ENCODE results near the gene GMPR.

GRCh38 chr6:16271428-16271827 lies 33.0 kb downstream of the GMPR start:
- TF ChIP-seq EZH2 (IDR thresholded peaks at IDR 0.05; ENCODE audit: low read length) = no peak
- TF ChIP-seq, protein P1, sequence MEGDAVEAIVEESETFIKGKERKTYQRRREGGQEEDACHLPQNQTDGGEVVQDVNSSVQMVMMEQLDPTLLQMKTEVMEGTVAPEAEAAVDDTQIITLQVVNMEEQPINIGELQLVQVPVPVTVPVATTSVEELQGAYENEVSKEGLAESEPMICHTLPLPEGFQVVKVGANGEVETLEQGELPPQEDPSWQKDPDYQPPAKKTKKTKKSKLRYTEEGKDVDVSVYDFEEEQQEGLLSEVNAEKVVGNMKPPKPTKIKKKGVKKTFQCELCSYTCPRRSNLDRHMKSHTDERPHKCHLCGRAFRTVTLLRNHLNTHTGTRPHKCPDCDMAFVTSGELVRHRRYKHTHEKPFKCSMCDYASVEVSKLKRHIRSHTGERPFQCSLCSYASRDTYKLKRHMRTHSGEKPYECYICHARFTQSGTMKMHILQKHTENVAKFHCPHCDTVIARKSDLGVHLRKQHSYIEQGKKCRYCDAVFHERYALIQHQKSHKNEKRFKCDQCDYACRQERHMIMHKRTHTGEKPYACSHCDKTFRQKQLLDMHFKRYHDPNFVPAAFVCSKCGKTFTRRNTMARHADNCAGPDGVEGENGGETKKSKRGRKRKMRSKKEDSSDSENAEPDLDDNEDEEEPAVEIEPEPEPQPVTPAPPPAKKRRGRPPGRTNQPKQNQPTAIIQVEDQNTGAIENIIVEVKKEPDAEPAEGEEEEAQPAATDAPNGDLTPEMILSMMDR (optimal IDR thresholded peaks at IDR 0.05 in 1 of 3, IDR thresholded peaks at IDR 0.05 in 1 of 3, conservative IDR thresholded peaks at IDR 0.05 in 1 of 3; ENCODE audit: extremely low read depth in 1 of 3, insufficient read depth in 2 of 3, low read length in 3 of 3) = no peak

Data from keratinocyte (primary cell).